Ishikawa (cell line): Measurements from ENCODE around the gene RSAD1.

Experiments used
- CEBPB ChIP-seq: IDR thresholded peaks from 2 replicates; pipeline ENCODE4 v1.6.1; 2012
- CREB1 ChIP-seq: IDR thresholded peaks from 2 replicates; pipeline ENCODE4 v1.6.1; 2012; ENCODE audit warnings: low read depth
- EGR1 ChIP-seq: IDR thresholded peaks from 2 replicates; pipeline ENCODE4 v1.6.1; 2012
- EP300 ChIP-seq: IDR thresholded peaks from 2 replicates; pipeline ENCODE4 v1.6.1; 2012; ENCODE audit warnings: borderline replicate concordance
- FOXM1 ChIP-seq: IDR thresholded peaks from 2 replicates; pipeline ENCODE4 v1.6.1; 2012; ENCODE audit warnings: low read depth, borderline replicate concordance
- MAX ChIP-seq: IDR thresholded peaks from 2 replicates; pipeline ENCODE4 v1.6.1; 2012
- NFIC ChIP-seq: IDR thresholded peaks from 2 replicates; pipeline ENCODE4 v1.6.1; 2012
- RAD21 ChIP-seq: IDR thresholded peaks from 2 replicates; pipeline ENCODE4 v1.6.1; 2012; ENCODE audit warnings: low read depth
- REST ChIP-seq: IDR thresholded peaks from 2 replicates; pipeline ENCODE4 v1.6.1; 2012; ENCODE audit warnings: low read depth, mild to moderate bottlenecking
- TAF1 ChIP-seq: IDR thresholded peaks from 2 replicates; pipeline ENCODE4 v1.6.1; 2012; ENCODE audit warnings: low read depth, mild to moderate bottlenecking
- TCF12 ChIP-seq: IDR thresholded peaks from 2 replicates; pipeline ENCODE4 v1.6.1; 2012; ENCODE audit warnings: low read depth
- TEAD4 ChIP-seq: IDR thresholded peaks from 2 replicates; pipeline ENCODE4 v1.6.1; 2012
- USF1 ChIP-seq: IDR thresholded peaks from 2 replicates; pipeline ENCODE4 v1.6.1; 2012
- YY1 ChIP-seq: IDR thresholded peaks from 2 replicates; pipeline ENCODE4 v1.6.1; 2012; ENCODE audit warnings: low read depth
- ZBTB7A ChIP-seq: IDR thresholded peaks from 2 replicates; pipeline ENCODE4 v1.6.1; 2012; ENCODE audit warnings: low read depth

RSAD1 gene

GRCh38 chr17:50468304-50469207 lies 10.1 kb upstream of the RSAD1 start, which contains the start of gene CHAD:
CHAD (minus strand) TSS chr17:50468880; CDS start chr17:50468813, 67 bp downstream.
- TF ChIP-seq CREB1 (no peak), EGR1 (no peak), ZBTB7A (no peak), MAX (no peak), RAD21 (no peak), CEBPB (no peak), TEAD4 (no peak), TAF1 (no peak), TCF12 (no peak), YY1 (no peak), REST (no peak), FOXM1 (no peak), EP300 (no peak), NFIC (no peak), USF1 (no peak)

DNA sequence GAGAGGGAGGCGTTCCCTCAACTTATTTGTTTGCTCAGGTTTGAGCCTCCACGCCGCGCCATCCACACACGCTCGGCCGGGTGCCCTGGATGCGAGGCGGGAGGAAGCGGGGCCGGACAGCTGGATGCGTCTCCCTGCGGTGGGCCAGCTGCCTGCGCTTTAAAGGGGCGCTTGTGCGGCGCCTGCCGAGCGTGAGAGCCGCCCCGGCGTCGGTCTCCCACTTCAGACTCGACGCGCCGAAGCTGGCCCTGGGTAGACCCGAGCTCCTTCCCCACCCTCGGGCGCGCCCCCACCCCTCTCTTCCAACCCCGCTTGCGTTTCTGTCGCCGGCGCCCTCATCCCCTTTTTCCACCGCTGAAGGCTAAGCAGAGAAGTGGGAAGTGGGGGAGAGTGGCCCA lies 9.5 kb upstream of the RSAD1 start:
- TF ChIP-seq EGR1 (no peak), TAF1 (no peak), ZBTB7A (no peak), EP300 (no peak), MAX (no peak), TCF12 (no peak), RAD21 (no peak), CREB1 (no peak), TEAD4 (no peak)

- TF ChIP-seq USF1 (no peak), CREB1 (no peak), CEBPB (no peak), REST (no peak), TEAD4 (no peak), YY1 (no peak), MAX (no peak)
Measured at GRCh38 chr17:50469671-50470305, 8.9 kb upstream of the RSAD1 start.

- TF ChIP-seq ZBTB7A (no peak), REST (no peak), RAD21 (no peak), CEBPB (no peak), MAX (no peak)
Measured at GRCh38 chr17:50470426-50470825, 8.2 kb upstream of the RSAD1 start.
